SW 1271 (cell line): Measurements from ENCODE around the gene REELD1.

ENCODE experiments used
- DNase-seq, 2 experiments: peaks; one replicate each; lab custom pipeline; 2025; lab: John Stamatoyannopoulos, UW

Gene REELD1

GRCh38 chr4:146267826-146268225 is 53.5 kb downstream of the REELD1 start:
- no peak for DNase-seq

GRCh38 chr4:146269228-146269653 is 54.9 kb downstream of the REELD1 start:
- DNase-seq, result no peak

GRCh38 chr4:146271466-146271865 is 57.1 kb downstream of the REELD1 start:
- no peak for DNase-seq

- no peak for DNase-seq
These were observed 59.0 kb downstream of the REELD1 start for GRCh38 chr4:146273204-146273901.

GRCh38 chr4:146274774-146275173 is 60.4 kb downstream of the REELD1 start:
- no peak for DNase-seq

GRCh38 chr4:146275370-146275769 is 61.0 kb downstream of the REELD1 start:
- no peak for DNase-seq

GRCh38 chr4:146278986-146279385 is 64.6 kb downstream of the REELD1 start:
- no peak for DNase-seq
